DOHH2 (cell line): ENCODE measurements around the gene ZNF205.
A peak's percentile ranks its signal among the peaks of the same experiment; 100 is the strongest.

Experiments used
- H3F3A ChIP-seq: fragments of 200-600 bp; sonication (generic), shearing (Covaris generic); 2 replicates; pipeline ENCODE4 v1.6.0; 2016; ENCODE audit warnings: antibody characterized with exemption, mild to moderate bottlenecking; ENCODE audit not compliant: control insufficient read depth, insufficient read depth
- H3K27ac ChIP-seq: fragments of 200-600 bp; sonication (generic); 2 replicates; pipeline ENCODE4 v1.5.1; 2014; ENCODE audit warnings: low read depth, mild to moderate bottlenecking, low read length, moderate library complexity
- H3K27me3 ChIP-seq: fragments of 200-600 bp; sonication (generic); 2 replicates; pipeline ENCODE4 v1.6.1; 2014; ENCODE audit warnings: mild to moderate bottlenecking, low read length, mixed read lengths; ENCODE audit not compliant: control insufficient read depth
- H3K36me3 ChIP-seq: fragments of 200-600 bp; sonication (generic); 2 replicates; pipeline ENCODE4 v1.6.1; 2014; ENCODE audit warnings: mild to moderate bottlenecking, low read length, moderate library complexity, mixed read lengths; ENCODE audit not compliant: control insufficient read depth
- H3K4me1 ChIP-seq: fragments of 200-600 bp; sonication (generic); 2 replicates; pipeline ENCODE4 v1.6.1; 2014; ENCODE audit warnings: mild to moderate bottlenecking, low read length, mixed read lengths; ENCODE audit not compliant: control insufficient read depth
- H3K4me2 ChIP-seq: fragments of 200-600 bp; sonication (generic); 2 replicates; pipeline ENCODE4 v1.6.0; 2014; ENCODE audit warnings: mild to moderate bottlenecking, low read length, moderate library complexity
- H3K4me3 ChIP-seq: fragments of 200-600 bp; sonication (generic); 2 replicates; pipeline ENCODE4 v1.5.1; 2014; ENCODE audit warnings: mild to moderate bottlenecking, low read length, mixed read lengths
- H3K79me2 ChIP-seq: fragments of 200-600 bp; sonication (generic); 2 replicates; pipeline ENCODE4 v1.6.1; 2014; ENCODE audit warnings: mild to moderate bottlenecking, low read length, mixed read lengths; ENCODE audit not compliant: control insufficient read depth
- H3K9me2 ChIP-seq: fragments of 200-600 bp; sonication (generic); replicated peaks from 2 replicates; pipeline ENCODE4 v1.6.1; 2014; ENCODE audit warnings: mild to moderate bottlenecking, low read length, mixed read lengths; ENCODE audit not compliant: control insufficient read depth
- H3K9me3 ChIP-seq: fragments of 200-600 bp; sonication (generic); 2 replicates; pipeline ENCODE4 v1.6.1; 2014; ENCODE audit warnings: antibody characterized with exemption, low read length, mixed read lengths; ENCODE audit not compliant: control insufficient read depth, insufficient read depth
- H4K20me1 ChIP-seq: fragments of 200-600 bp; sonication (generic); 2 replicates; pipeline ENCODE4 v1.6.0; 2014; ENCODE audit warnings: low read depth, mild to moderate bottlenecking, antibody characterized with exemption, low read length, moderate library complexity; ENCODE audit not compliant: control insufficient read depth, insufficient read depth
- EZH2phosphoT487 ChIP-seq: fragments of 200-600 bp; sonication (generic); IDR thresholded peaks from 2 replicates; pipeline ENCODE4 v1.6.1; 2017; ENCODE audit warnings: borderline replicate concordance, mild to moderate bottlenecking, antibody characterized with exemption, low read length, moderate library complexity, mixed read lengths
- TF ChIP-seq, protein P1 (sequence below): fragments of 200-600 bp; sonication (generic); IDR thresholded peaks from one replicate; pipeline ENCODE4 v1.5.1; 2014; ENCODE audit warnings: antibody characterized with exemption, mild to moderate bottlenecking, low read depth, low read length; ENCODE audit not compliant: poor library complexity, severe bottlenecking

The ZNF205 gene

DNA sequence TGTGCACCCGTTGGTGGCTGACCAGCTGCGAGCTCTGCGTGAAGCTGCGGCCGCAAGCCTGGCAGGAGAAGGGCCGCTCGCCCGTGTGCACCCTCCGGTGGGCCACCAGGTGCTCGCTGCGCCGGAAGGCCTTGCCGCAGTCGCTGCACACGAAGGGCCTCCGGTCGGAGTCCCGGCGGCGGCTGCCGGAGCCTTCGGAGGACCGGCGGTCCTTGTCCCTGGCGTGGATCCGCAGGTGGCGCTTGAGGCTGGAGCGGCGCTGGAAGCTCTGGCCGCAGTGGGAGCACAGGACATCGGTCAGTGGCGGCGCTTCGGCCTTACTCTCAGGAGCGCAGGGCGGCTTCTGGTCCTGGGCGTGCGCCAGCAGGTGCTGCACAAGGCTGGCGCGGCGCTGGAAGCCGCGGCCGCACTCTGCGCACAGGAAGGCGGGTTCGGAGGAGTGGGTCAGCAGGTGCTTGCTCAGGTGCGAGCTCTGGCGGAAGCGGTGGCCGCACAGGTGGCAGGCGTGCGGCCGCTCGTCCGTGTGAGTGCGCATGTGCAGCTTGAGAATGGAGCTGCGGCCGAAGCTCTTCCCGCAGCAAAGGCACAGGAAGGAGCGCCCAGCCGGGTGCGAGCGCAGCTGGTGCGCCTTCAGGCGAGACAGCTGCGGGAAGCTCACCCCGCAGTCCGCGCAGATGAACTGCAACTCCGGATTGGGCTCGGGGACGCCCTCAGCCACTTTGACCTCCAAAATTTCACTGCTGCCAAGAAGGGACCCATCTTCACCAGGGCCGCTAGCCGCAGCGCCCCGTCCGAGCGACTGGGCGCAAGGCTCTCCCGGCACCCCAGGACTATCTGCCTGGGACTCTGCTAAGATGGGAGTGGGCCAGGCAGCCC is 22.4 kb upstream of the ZNF205 start:
- Histone ChIP-seq H3K36me3 (no peaks in the 10 kb centered on the region), H3F3A (no peaks in the 10 kb centered on the region), H3K27ac (no peak overlapping the region), H3K79me2 (no peaks in the 10 kb centered on the region), H4K20me1 (no peaks in the 10 kb centered on the region), H3K9me3 (no peaks in the 10 kb centered on the region), H3K4me1 (peaks cover 14% of the 10 kb centered on the region), H3K4me3 (no peak overlapping the region), H3K9me2 (no peaks in the 10 kb centered on the region), H3K4me2 (no peak overlapping the region), H3K27me3 (no peaks in the 10 kb centered on the region)
- TF ChIP-seq, protein P1, sequence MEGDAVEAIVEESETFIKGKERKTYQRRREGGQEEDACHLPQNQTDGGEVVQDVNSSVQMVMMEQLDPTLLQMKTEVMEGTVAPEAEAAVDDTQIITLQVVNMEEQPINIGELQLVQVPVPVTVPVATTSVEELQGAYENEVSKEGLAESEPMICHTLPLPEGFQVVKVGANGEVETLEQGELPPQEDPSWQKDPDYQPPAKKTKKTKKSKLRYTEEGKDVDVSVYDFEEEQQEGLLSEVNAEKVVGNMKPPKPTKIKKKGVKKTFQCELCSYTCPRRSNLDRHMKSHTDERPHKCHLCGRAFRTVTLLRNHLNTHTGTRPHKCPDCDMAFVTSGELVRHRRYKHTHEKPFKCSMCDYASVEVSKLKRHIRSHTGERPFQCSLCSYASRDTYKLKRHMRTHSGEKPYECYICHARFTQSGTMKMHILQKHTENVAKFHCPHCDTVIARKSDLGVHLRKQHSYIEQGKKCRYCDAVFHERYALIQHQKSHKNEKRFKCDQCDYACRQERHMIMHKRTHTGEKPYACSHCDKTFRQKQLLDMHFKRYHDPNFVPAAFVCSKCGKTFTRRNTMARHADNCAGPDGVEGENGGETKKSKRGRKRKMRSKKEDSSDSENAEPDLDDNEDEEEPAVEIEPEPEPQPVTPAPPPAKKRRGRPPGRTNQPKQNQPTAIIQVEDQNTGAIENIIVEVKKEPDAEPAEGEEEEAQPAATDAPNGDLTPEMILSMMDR = no peak
- TF ChIP-seq EZH2phosphoT487 = no peak

DNA sequence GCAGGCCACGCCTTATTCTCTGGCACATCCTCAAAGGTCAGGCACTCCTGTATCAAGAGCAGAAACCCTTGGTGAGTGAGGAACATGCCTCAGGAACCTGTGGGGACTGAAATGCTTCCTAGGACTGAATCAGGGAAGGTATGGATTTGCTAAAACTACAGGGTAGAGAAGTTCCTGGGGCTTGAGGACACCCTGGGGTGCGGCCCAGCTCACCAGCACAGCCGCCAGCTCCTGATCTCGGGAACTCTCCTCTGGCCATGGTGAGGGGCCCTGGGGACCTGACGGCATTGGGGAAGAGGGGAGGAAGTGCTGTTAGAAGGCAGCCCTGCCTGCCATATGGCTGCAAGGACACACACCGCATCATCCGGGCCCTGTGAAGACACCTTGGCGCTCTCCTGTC is 20.8 kb upstream of the ZNF205 start:
- no peak overlapping the region for H3K27ac ChIP-seq
- no peaks in the 10 kb centered on the region for H4K20me1 ChIP-seq
- H3K4me1 ChIP-seq = peaks cover 22% of the 10 kb centered on the region
- TF ChIP-seq EZH2phosphoT487 = no peak
- TF ChIP-seq, protein P1 = no peak
- H3K4me2 ChIP-seq = no peak overlapping the region
- no peaks in the 10 kb centered on the region for H3F3A ChIP-seq
- H3K9me2 ChIP-seq = no peaks in the 10 kb centered on the region
- H3K9me3 ChIP-seq = no peaks in the 10 kb centered on the region
- H3K27me3 ChIP-seq = no peaks in the 10 kb centered on the region
- H3K4me3 ChIP-seq = no peak overlapping the region
- no peaks in the 10 kb centered on the region for H3K79me2 ChIP-seq
- no peaks in the 10 kb centered on the region for H3K36me3 ChIP-seq

DNA sequence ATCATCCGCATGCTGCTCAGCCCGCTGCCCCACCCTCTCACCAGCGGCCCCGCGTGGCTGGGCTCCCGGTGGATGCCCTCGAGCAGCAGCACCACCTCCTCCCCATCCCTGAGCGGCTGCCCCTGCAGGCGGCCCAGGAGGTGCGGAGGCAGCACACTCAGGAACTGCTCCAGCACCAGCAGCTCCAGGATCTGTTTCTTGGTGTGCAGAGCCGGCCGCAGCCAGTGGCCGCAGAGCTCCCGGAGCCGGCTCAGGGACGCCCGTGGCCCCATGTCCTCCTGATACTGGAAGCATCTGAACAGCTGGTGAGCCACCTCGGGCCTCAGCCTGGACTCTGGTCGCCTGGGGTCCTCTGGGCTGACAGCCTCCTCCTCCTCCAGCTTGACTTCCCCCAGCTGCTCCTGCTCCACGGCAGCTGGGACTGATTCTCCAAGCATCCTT is 19.9 kb upstream of the ZNF205 start:
- Histone ChIP-seq H4K20me1 (no peaks in the 10 kb centered on the region), H3K27ac (no peak overlapping the region), H3K36me3 (no peaks in the 10 kb centered on the region), H3K27me3 (0 out of 2 replicates have a peak, but pooled peaks cover 1% of the 10 kb centered on the region), H3K4me2 (peak overlapping the region; percentile 40), H3F3A (no peaks in the 10 kb centered on the region), H3K79me2 (no peaks in the 10 kb centered on the region), H3K4me1 (peaks cover 22% of the 10 kb centered on the region), H3K9me2 (no peaks in the 10 kb centered on the region), H3K9me3 (no peaks in the 10 kb centered on the region), H3K4me3 (no peak overlapping the region)
- TF ChIP-seq, protein P1 = no peak
- no peak for TF ChIP-seq EZH2phosphoT487
